Measurements from ENCODE around the gene TEF.

DNA sequence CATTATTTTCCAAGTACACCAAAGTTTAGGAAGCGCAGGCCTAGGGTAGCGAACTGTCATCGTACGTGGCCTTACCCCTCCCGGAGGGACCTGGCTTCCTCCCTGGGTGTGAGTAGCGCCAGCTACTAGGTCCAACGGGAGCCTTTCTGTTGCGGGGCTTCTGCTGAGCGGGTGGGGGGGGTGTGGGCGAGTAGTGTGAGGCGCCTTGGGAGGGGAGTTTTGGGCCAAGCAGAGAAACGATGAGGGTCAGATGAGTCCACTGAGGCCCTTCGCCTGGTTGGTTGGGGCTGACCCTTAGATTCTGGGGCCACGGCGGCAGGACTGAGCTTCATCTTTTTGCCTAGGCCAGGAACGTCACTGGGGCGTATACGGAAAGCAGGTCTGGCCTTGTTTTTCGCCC is 868 bp downstream of the TEF start:
- no peak for TF ChIP-seq EZH2 (IDR thresholded peaks at IDR 0.05; ENCODE audit: borderline replicate concordance, low read length)
- TF ChIP-seq, protein P1, sequence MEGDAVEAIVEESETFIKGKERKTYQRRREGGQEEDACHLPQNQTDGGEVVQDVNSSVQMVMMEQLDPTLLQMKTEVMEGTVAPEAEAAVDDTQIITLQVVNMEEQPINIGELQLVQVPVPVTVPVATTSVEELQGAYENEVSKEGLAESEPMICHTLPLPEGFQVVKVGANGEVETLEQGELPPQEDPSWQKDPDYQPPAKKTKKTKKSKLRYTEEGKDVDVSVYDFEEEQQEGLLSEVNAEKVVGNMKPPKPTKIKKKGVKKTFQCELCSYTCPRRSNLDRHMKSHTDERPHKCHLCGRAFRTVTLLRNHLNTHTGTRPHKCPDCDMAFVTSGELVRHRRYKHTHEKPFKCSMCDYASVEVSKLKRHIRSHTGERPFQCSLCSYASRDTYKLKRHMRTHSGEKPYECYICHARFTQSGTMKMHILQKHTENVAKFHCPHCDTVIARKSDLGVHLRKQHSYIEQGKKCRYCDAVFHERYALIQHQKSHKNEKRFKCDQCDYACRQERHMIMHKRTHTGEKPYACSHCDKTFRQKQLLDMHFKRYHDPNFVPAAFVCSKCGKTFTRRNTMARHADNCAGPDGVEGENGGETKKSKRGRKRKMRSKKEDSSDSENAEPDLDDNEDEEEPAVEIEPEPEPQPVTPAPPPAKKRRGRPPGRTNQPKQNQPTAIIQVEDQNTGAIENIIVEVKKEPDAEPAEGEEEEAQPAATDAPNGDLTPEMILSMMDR (IDR thresholded peaks at IDR 0.05; ENCODE audit: low read length), result no peak
